Neuron (in vitro differentiated cells): Measurements from ENCODE around the gene PHYHIPL.

ENCODE experiments used
- H2AFZ ChIP-seq: one replicate; pipeline ENCODE4 v1.6.1; 2013; ENCODE audit warnings: low read depth, mild to moderate bottlenecking, inconsistent platforms, low read length, moderate library complexity
- H3K27me3 ChIP-seq: one replicate; pipeline ENCODE4 v1.6.1; 2013; ENCODE audit warnings: low read length; ENCODE audit not compliant: insufficient read depth
- H3K36me3 ChIP-seq: one replicate; pipeline ENCODE4 v1.6.1; 2013; ENCODE audit warnings: low read length; ENCODE audit not compliant: insufficient read depth
- H3K4me1 ChIP-seq: one replicate; pipeline ENCODE4 v1.6.1; 2013; ENCODE audit warnings: low read length; ENCODE audit not compliant: insufficient read depth
- H3K4me3 ChIP-seq: 2 replicates; pipeline ENCODE4 v1.5.1; 2013; ENCODE audit warnings: mild to moderate bottlenecking, low read length, moderate library complexity
- H3K9me3 ChIP-seq: one replicate; pipeline ENCODE4 v1.6.1; 2013; ENCODE audit warnings: low read length

PHYHIPL gene

DNA sequence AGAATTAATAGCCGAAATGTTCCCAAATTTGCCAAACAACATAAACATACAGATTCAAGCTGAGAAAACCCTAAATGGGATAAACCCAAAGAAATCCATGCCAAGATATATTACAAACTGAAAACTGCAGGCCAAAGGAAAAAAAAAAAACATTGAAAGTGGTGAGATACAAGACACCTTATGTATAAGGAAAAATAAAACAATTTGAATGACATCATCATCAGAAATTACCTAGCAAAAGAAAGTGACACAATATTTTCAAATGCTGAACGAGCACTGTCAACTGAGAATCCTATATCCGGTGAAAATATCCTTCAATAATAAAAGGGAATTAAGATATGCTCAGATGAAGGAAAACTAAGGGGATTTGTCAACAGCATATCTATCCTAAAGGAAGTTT, 66.5 kb downstream of the PHYHIPL start:
- Histone ChIP-seq H3K9me3 (no peaks in the 10 kb centered on the region), H3K27me3 (no peaks in the 10 kb centered on the region), H3K4me1 (no peaks in the 10 kb centered on the region), H3K36me3 (peaks cover 8% of the 10 kb centered on the region), H2AFZ (no peak overlapping the region), H3K4me3 (no peak overlapping the region)

- H3K4me3 ChIP-seq = no peak overlapping the region
- H3K4me1 ChIP-seq = no peaks in the 10 kb centered on the region
Measured at GRCh38 chr10:59243611-59244195, 67.3 kb downstream of the PHYHIPL start.

GRCh38 chr10:59244871-59245270, 68.4 kb downstream of the PHYHIPL start:
- H3K9me3 ChIP-seq = no peaks in the 10 kb centered on the region
- H2AFZ ChIP-seq = no peak overlapping the region
- no peak overlapping the region for H3K4me3 ChIP-seq
- no peaks in the 10 kb centered on the region for H3K27me3 ChIP-seq
- H3K36me3 ChIP-seq = peaks cover 11% of the 10 kb centered on the region
- no peaks in the 10 kb centered on the region for H3K4me1 ChIP-seq

More at GRCh38 chr10:59243611-59244195, 67.3 kb downstream of the PHYHIPL start:
- Histone ChIP-seq H3K9me3 (no peaks in the 10 kb centered on the region), H3K27me3 (no peaks in the 10 kb centered on the region), H2AFZ (no peak overlapping the region), H3K36me3 (peaks cover 9% of the 10 kb centered on the region)

- no peaks in the 10 kb centered on the region for H3K4me1 ChIP-seq
- peaks cover 13% of the 10 kb centered on the region for H3K36me3 ChIP-seq
- no peaks in the 10 kb centered on the region for H3K9me3 ChIP-seq
- H3K4me3 ChIP-seq = no peak overlapping the region
- no peaks in the 10 kb centered on the region for H3K27me3 ChIP-seq
- H2AFZ ChIP-seq = no peak overlapping the region
Measured at GRCh38 chr10:59245686-59246085, 69.2 kb downstream of the PHYHIPL start.

DNA sequence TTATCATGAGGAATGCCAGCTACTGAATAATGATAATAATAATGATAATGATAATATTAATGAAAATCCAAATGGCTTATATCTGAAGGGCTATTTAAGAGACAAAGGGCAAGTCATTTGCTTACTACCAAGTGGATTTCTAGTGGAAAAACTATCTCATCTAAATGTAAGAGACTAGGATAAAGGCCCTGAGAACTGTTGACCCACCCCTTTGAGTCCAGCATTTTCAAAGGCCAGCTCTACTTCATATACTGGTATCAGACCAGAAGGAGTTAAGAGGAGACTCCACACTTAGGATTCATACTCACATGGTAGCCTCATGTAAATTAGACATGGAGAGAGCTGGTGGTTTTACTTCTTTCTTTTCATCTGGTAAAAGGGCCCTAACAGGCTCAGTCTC, 76.0 kb downstream of the PHYHIPL start:
- Histone ChIP-seq H3K27me3 (no peaks in the 10 kb centered on the region), H3K4me1 (no peaks in the 10 kb centered on the region), H2AFZ (no peak overlapping the region), H3K9me3 (no peaks in the 10 kb centered on the region), H3K4me3 (no peak overlapping the region), H3K36me3 (peaks cover 9% of the 10 kb centered on the region)

GRCh38 chr10:59255463-59255862, 79.0 kb downstream of the PHYHIPL start:
- Histone ChIP-seq H3K4me3 (no peak overlapping the region), H3K27me3 (no peaks in the 10 kb centered on the region), H2AFZ (no peak overlapping the region), H3K4me1 (no peaks in the 10 kb centered on the region), H3K9me3 (no peaks in the 10 kb centered on the region), H3K36me3 (peaks cover 3% of the 10 kb centered on the region)

DNA sequence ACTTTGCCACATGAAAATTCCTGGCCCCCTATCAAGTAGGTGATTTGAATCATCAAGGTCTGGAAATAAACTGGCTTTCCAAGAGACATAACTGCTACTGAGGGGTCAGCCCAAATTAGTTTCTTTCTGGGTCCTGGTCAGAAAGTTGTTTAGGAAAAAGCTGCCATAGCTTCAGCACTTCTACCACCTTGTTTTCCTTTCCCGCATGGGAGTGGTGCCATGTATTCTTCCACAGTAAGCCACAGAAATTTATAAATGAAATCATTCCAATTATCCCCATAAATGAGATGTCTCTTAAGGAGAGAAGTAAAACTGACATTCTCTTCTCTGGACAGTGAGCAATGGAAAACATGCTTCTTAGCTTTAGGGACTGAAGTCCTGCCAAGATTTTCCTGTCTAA, 80.8 kb downstream of the PHYHIPL start:
- no peaks in the 10 kb centered on the region for H3K9me3 ChIP-seq
- no peak overlapping the region for H2AFZ ChIP-seq
- no peaks in the 10 kb centered on the region for H3K4me1 ChIP-seq
- no peaks in the 10 kb centered on the region for H3K27me3 ChIP-seq
- H3K4me3 ChIP-seq = no peak overlapping the region
- H3K36me3 ChIP-seq = no peaks in the 10 kb centered on the region

GRCh38 chr10:59258890-59259289, 82.4 kb downstream of the PHYHIPL start:
- Histone ChIP-seq H3K27me3 (no peaks in the 10 kb centered on the region), H2AFZ (no peak overlapping the region), H3K4me1 (no peaks in the 10 kb centered on the region), H3K4me3 (no peak overlapping the region), H3K9me3 (no peaks in the 10 kb centered on the region), H3K36me3 (no peaks in the 10 kb centered on the region)

- H3K36me3 ChIP-seq = no peaks in the 10 kb centered on the region
- no peak overlapping the region for H2AFZ ChIP-seq
- H3K4me3 ChIP-seq = no peak overlapping the region
- no peaks in the 10 kb centered on the region for H3K27me3 ChIP-seq
- no peaks in the 10 kb centered on the region for H3K4me1 ChIP-seq
- H3K9me3 ChIP-seq = no peaks in the 10 kb centered on the region
Measured at GRCh38 chr10:59265141-59265540, 88.7 kb downstream of the PHYHIPL start.

- H3K4me1 ChIP-seq = no peaks in the 10 kb centered on the region
- H3K4me3 ChIP-seq = no peak overlapping the region
- no peaks in the 10 kb centered on the region for H3K36me3 ChIP-seq
- no peaks in the 10 kb centered on the region for H3K9me3 ChIP-seq
- H3K27me3 ChIP-seq = no peaks in the 10 kb centered on the region
- no peak overlapping the region for H2AFZ ChIP-seq
Measured at GRCh38 chr10:59266321-59266720, 89.9 kb downstream of the PHYHIPL start.

DNA sequence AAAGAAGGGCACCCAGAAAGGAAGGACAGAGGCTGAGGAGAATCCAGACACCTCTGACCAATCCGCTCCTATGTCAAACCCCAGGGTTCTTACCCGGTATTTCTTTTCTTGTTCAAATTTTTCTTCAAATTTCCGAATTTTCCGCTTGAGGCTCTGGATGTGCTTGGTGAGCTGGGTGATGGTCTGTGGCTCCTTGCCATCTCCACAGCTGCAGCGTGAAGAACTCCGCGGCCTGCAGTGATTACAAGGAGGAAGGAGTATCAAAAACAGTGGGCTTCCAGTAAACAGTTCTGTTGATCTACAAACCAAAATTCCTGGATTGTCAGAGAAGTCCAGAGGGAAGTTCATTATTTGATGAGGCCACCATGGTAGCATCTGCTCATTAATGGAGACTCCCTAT, 92.0 kb downstream of the PHYHIPL start:
- no peaks in the 10 kb centered on the region for H3K27me3 ChIP-seq
- no peaks in the 10 kb centered on the region for H3K9me3 ChIP-seq

DNA sequence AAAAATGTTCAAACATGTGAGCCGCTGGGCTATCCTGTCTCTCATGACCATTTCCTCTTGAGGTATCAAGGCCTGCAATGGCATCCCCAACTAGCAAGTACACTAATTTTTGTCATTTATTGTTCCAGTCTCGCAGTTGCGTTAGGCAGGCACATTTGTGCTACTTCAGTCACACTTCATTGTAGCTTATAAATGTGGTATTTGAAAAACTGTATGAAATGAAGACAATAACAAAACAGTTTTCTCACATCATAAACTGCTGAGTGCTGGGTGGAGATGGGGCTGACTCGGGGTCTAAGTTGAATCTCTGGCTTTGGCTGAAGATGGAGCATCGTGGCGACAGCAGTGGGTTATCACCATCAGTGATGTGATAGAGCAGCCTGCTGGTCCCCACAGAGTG, 93.2 kb downstream of the PHYHIPL start:
- Histone ChIP-seq H3K4me3 (no peak overlapping the region), H3K36me3 (no peaks in the 10 kb centered on the region), H3K27me3 (no peaks in the 10 kb centered on the region), H2AFZ (no peak overlapping the region), H3K9me3 (no peaks in the 10 kb centered on the region), H3K4me1 (no peaks in the 10 kb centered on the region)

More for the DNA sequence above, 92.0 kb downstream of the PHYHIPL start:
- Histone ChIP-seq H3K36me3 (no peaks in the 10 kb centered on the region), H3K4me3 (no peak overlapping the region), H2AFZ (no peak overlapping the region), H3K4me1 (no peaks in the 10 kb centered on the region)

DNA sequence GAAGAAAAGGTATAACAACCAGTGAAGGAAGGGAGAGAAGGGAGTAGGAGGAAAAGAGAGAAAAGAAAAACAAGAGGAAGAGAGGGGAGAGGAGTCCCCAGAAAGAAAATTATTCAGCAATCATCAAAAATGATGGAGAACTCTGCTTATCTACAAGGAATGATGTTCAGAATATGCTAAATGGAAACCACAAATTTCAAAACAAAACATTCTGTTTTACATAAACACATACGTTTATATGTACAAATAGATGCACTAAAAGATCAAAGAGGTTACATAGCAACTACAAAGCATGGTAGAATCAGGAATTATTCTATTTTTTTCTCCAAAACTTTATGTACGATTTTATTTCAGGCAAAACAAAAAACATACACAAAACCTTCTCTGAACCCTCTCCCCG, 94.0 kb downstream of the PHYHIPL start:
- Histone ChIP-seq H3K36me3 (no peaks in the 10 kb centered on the region), H3K27me3 (no peaks in the 10 kb centered on the region), H3K4me1 (no peaks in the 10 kb centered on the region), H2AFZ (no peak overlapping the region), H3K4me3 (no peak overlapping the region), H3K9me3 (no peaks in the 10 kb centered on the region)

DNA sequence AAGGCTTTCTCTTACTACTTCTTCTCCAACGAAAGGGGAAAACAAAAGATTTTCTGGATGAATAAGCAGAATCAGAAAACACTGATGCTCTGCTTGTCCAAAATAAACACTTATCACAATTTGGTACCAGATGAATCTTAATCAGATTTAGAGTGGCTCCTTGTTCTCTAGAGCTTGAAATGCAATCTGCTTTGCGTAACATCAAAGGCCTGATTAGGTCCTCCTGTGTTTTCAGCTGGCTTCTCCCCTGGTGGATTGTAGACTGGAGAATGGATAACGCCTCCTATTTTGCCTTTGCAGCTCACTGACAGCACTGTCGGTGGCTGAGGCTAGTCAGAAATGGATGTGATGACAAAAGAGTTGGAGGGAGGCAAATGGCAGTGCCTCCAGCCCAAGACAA, 94.7 kb downstream of the PHYHIPL start:
- Histone ChIP-seq H2AFZ (no peak overlapping the region), H3K4me3 (no peak overlapping the region), H3K9me3 (no peaks in the 10 kb centered on the region), H3K4me1 (no peaks in the 10 kb centered on the region), H3K36me3 (no peaks in the 10 kb centered on the region), H3K27me3 (no peaks in the 10 kb centered on the region)
